ENCODE data around the gene HPDL. TPM values are rescaled to one million over a fixed set of nuclear protein-coding genes. Genes with fewer than 3 reads are reported as not detected.

HPDL gene
- total RNA-seq, 2 donors from 2014 or later = 7.8 to 10.1 TPM

DNA sequence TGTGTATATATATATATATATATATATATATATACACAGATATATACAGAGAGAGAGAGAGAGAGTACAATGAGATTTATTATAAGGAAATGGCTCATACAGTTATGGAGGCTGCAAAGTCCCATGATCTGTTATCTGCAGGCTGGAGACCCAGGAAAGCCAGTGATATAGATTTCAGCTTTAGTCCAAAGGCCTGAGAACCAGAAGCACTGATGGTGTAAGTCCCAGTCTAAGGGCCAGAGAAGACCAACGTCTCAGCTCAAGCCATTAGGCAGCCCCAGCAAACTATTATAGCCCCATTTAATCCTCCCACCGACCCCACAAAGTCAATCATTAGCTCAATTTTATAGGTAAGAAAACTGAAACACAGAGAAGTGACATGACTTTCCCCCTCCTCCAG lies 35.0 kb upstream of the HPDL start:
- Histone ChIP-seq H3K27me3 (ENCODE audit: control insufficient read depth, insufficient read depth, low read length, poor library complexity, severe bottlenecking) (no peaks in the 10 kb centered on the region), H3K9me3 (ENCODE audit: control insufficient read depth, low read length) (no peaks in the 10 kb centered on the region), H3K27ac (ENCODE audit: low read depth, low read length) (no peak overlapping the region), H3K4me1 (ENCODE audit: control insufficient read depth, insufficient read depth, low read length) (no peaks in the 10 kb centered on the region), H3K9ac (ENCODE audit: extremely low read depth, low read length, poor library complexity, severe bottlenecking) (no peak overlapping the region), H3K36me3 (ENCODE audit: control insufficient read depth, insufficient read depth, low read length) (no peaks in the 10 kb centered on the region), H3K4me3 (ENCODE audit: low read length) (no peak overlapping the region)
- 90% methylated on average over 2 of the region's 2 CpGs; no CpG with 5 or more reads in 1 of the 2 experiments for WGBS, 2 experiments (ENCODE audit: insufficient coverage in 1 of 2, insufficient read length in 1 of 2)
- TF ChIP-seq, protein P1, sequence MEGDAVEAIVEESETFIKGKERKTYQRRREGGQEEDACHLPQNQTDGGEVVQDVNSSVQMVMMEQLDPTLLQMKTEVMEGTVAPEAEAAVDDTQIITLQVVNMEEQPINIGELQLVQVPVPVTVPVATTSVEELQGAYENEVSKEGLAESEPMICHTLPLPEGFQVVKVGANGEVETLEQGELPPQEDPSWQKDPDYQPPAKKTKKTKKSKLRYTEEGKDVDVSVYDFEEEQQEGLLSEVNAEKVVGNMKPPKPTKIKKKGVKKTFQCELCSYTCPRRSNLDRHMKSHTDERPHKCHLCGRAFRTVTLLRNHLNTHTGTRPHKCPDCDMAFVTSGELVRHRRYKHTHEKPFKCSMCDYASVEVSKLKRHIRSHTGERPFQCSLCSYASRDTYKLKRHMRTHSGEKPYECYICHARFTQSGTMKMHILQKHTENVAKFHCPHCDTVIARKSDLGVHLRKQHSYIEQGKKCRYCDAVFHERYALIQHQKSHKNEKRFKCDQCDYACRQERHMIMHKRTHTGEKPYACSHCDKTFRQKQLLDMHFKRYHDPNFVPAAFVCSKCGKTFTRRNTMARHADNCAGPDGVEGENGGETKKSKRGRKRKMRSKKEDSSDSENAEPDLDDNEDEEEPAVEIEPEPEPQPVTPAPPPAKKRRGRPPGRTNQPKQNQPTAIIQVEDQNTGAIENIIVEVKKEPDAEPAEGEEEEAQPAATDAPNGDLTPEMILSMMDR (conservative IDR thresholded peaks at IDR 0.05) = no peak
- Mint-ChIP-seq H3K27ac (no peak overlapping the region), H3K36me3 (ENCODE audit: low read depth) (no peaks in the 10 kb centered on the region), H3K27me3 (ENCODE audit: insufficient read depth) (peaks cover 4% of the 10 kb centered on the region), H3K4me3 (no peak overlapping the region), H3K9me3 (peaks cover 10% of the 10 kb centered on the region), H3K4me1 (no peaks in the 10 kb centered on the region)
- no peak for DNase-seq

GRCh38 chr1:45297666-45298356 lies 28.9 kb upstream of the HPDL start:
- peak overlapping the region; percentile 63 for H3K27ac ChIP-seq (ENCODE audit: low read depth, low read length)
- DNase-seq = no peak
- no peaks in the 10 kb centered on the region for H3K36me3 Mint-ChIP-seq (ENCODE audit: low read depth)
- TF ChIP-seq, protein P1 (conservative IDR thresholded peaks at IDR 0.05) = no peak
- H3K4me3 ChIP-seq (ENCODE audit: low read length) = no peak overlapping the region
- no peaks in the 10 kb centered on the region for H3K27me3 ChIP-seq (ENCODE audit: control insufficient read depth, insufficient read depth, low read length, poor library complexity, severe bottlenecking)
- no peak overlapping the region for H3K9ac ChIP-seq (ENCODE audit: extremely low read depth, low read length, poor library complexity, severe bottlenecking)
- WGBS, 2 experiments (ENCODE audit: insufficient coverage in 1 of 2, insufficient read length in 1 of 2) = 75 to 88% methylated on average over 4 to 8 of the region's 8 CpGs
- peaks cover 8% of the 10 kb centered on the region for H3K4me1 Mint-ChIP-seq
- peak overlapping the region; percentile 13 for H3K27ac Mint-ChIP-seq
- no peaks in the 10 kb centered on the region for H3K27me3 Mint-ChIP-seq (ENCODE audit: insufficient read depth)
- H3K4me3 Mint-ChIP-seq = no peak overlapping the region
- no peaks in the 10 kb centered on the region for H3K36me3 ChIP-seq (ENCODE audit: control insufficient read depth, insufficient read depth, low read length)
- no peaks in the 10 kb centered on the region for H3K9me3 ChIP-seq (ENCODE audit: control insufficient read depth, low read length)
- H3K9me3 Mint-ChIP-seq = peaks cover 10% of the 10 kb centered on the region
- no peaks in the 10 kb centered on the region for H3K4me1 ChIP-seq (ENCODE audit: control insufficient read depth, insufficient read depth, low read length)

DNA sequence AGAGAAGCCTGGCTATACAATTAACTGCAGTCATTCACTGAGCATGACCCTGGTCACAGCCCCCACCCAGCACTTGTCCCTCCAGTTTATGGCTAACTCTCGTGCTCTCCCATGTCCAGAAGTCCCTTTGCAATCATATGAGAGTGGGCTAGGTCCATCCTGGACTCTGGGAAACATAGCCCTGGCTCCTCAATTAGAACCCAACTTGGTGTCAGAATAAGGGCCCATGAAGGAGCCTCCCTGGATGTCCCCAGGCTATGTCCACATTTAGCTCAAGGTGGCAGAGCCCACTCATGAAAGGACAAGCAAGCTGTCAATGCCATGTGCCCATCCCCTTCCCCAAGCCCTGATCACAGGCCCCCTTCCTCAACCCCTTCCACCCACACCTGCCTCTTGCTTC lies 27.4 kb upstream of the HPDL start:
- Histone ChIP-seq H3K27me3 (ENCODE audit: control insufficient read depth, insufficient read depth, low read length, poor library complexity, severe bottlenecking) (no peaks in the 10 kb centered on the region), H3K36me3 (ENCODE audit: control insufficient read depth, insufficient read depth, low read length) (no peaks in the 10 kb centered on the region), H3K27ac (ENCODE audit: low read depth, low read length) (no peak overlapping the region), H3K4me3 (ENCODE audit: low read length) (no peak overlapping the region), H3K4me1 (ENCODE audit: control insufficient read depth, insufficient read depth, low read length) (peaks cover under 1% of the 10 kb centered on the region), H3K9ac (ENCODE audit: extremely low read depth, low read length, poor library complexity, severe bottlenecking) (no peak overlapping the region), H3K9me3 (ENCODE audit: control insufficient read depth, low read length) (no peaks in the 10 kb centered on the region)
- Mint-ChIP-seq H3K27me3 (ENCODE audit: insufficient read depth) (no peaks in the 10 kb centered on the region), H3K4me3 (no peak overlapping the region), H3K4me1 (peaks cover 12% of the 10 kb centered on the region), H3K9me3 (peaks cover 7% of the 10 kb centered on the region), H3K27ac (no peak overlapping the region), H3K36me3 (ENCODE audit: low read depth) (no peaks in the 10 kb centered on the region)
- DNase-seq = no peak
- TF ChIP-seq, protein P1 (conservative IDR thresholded peaks at IDR 0.05) = no peak
- WGBS, 2 experiments (ENCODE audit: insufficient coverage in 1 of 2, insufficient read length in 1 of 2) = 94% methylated on average over 1 of the region's 1 CpG; no CpG with 5 or more reads in 1 of the 2 experiments

Data from endodermal cell (in vitro differentiated cells).